Fibroblast of skin of left biceps (primary cell): ENCODE measurements around the gene DHX40.
"Not testable (repeated sequence)": the region's sequence is repeated elsewhere in the genome, so short reads cannot be mapped to it uniquely, and the experiment has no call there.

Experiments used
- DNase-seq, 2 experiments: peaks; one replicate each; pipeline ENCODE4 v3.0.0-alpha.2; 2013; ENCODE audit warnings: low read depth in 2 of 2

DHX40 gene, protein sequence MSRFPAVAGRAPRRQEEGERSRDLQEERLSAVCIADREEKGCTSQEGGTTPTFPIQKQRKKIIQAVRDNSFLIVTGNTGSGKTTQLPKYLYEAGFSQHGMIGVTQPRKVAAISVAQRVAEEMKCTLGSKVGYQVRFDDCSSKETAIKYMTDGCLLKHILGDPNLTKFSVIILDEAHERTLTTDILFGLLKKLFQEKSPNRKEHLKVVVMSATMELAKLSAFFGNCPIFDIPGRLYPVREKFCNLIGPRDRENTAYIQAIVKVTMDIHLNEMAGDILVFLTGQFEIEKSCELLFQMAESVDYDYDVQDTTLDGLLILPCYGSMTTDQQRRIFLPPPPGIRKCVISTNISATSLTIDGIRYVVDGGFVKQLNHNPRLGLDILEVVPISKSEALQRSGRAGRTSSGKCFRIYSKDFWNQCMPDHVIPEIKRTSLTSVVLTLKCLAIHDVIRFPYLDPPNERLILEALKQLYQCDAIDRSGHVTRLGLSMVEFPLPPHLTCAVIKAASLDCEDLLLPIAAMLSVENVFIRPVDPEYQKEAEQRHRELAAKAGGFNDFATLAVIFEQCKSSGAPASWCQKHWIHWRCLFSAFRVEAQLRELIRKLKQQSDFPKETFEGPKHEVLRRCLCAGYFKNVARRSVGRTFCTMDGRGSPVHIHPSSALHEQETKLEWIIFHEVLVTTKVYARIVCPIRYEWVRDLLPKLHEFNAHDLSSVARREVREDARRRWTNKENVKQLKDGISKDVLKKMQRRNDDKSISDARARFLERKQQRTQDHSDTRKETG

DNA sequence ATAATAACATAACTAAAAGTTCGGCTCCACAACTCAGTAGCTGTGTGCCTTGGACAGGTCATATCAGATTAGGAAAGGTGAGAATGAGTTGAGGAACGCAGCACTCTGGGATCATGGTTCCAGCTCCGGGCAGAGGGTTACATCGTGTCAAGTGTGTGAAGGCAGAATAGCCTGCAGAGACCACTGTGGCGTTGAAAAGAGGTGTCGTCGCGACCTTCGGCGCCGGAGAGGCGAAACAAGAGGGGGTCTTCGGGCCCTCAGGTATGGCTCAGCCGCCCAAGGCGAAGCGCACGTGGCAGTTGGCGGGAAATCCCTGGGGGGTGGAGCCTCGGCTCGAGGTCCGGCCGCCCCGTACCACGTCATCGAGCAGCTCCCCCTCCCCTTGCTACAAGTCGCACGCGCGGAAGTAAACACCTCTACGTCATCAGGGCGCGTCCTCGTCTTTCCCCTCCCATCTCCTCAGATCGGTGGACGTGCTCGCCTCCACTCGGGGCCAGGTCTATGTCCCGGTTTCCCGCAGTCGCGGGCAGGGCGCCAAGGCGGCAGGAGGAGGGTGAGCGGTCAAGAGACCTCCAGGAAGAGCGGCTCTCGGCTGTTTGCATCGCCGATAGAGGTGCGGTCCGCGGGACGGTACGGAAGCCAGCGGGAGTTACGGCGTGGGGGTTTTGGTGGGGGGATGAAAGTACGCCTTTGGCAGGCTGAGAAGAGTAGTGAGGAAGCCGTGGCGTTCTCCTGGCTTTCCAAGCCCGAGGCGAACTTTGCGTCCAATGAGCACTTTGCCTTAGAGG is at the start of gene DHX40:
Gene DHX40, plus strand, starts transcription at position 440 of the 788 bp plus-strand sequence. Its CDS starts 62 bp downstream, at position 502.
- peak; percentile 88 for DNase-seq

DNA sequence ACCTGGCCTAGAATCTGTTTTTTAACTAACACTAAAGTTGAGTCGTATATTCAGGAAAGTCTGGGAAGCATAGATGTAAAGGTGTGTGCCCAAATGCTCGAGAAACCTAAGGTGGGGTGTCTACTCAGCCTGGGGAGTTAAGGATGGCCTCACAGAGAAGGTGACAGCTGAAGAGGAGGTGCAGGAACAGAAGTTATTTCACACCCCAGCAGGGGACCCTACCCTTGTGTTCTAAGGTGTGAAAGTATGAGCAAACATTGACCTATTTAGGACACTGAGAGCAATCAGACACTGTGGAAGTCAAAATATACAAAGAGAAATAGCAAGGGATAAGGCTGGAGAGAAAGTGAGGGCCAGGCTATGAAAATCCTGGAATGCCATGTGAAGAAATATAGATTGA is 49.0 kb upstream of the DHX40 start:
- no peak for DNase-seq

DNA sequence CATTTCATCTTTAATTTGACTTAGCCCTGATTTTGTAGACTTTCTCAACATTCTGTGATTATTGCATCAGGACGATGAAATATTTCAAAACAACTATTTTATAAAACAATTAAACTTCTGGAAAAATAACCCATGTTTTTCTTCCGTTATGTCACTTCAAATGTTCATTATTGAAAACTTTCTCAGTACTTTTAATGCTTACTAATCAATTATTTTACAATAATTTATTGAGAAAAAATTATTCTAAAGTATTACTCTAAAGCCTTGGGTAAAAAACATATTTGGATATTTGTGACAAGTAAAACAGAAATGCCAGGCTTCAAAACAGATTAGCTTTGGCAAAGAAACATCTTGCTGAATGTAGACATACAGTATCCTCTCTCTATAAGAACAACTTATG is 46.3 kb upstream of the DHX40 start:
- DNase-seq: no peak

DNA sequence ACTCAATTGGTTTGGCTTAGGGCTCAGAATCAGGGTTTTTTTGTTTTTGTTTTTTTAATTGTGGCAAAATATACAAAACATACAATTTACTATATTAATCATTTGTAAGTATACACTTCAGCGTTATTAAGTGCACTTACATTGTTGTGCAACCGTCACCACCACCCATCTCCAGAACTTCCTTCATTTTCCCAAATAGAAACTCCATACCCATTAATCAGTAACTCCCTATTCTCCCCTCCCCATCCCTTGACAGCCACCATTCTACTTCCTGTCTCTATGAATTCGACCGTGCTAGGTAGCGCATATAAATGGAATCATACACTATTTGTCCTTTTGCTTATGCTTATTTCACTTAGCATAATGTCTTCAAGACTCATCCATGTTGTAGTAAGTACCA is 45.2 kb upstream of the DHX40 start:
- DNase-seq: no peak

DNA sequence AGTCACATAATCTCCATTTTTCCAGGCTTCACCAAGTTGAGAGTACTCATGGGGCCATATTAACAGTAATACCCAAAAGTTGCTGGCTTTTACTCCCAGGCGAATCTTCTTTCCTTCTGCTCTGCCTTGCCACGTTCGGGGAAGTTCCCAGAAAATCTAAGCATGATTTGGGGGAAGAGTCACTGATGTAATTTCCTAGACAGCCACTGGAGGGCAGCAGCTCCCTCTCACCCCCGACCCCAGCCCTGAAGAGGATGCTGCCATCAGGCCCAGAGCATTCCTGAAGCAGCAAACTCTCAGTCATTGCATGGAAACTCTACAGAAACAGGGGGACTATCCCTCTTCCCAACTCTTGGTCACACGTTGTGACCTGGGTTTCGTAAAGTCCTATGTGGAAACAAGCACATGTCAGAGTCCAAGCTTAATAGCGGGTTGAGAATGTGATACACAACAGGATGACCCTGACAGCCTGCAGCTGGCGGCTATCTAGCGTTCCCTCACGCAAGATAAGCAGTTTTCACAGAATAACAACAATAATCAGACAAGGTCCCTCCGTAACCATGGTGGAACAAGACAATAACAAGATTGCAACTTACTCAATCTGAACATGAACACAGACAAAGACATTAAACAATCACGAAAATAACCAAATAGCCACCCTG is 43.8 kb upstream of the DHX40 start:
- DNase-seq: peak in 1 of 2 experiments; percentile 8

DNA sequence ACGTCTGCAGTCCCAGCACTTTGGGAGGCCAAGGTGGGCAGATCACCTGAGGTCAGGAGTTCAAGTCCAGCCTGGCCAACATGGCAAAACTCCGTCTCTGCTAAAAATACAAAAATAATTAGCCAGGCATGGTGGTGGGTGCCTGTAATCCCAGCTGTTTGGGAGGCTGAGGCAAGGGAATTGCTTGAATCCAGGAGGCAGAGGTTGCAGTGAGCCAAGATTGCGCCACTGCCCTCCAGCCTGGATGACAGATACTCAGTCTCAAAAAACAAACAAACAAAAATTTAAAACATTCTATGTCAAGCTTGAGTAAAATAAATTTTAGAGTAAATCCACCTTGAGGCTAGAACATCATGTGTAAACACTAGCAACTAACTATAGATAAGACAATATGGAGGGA is 40.5 kb upstream of the DHX40 start:
- not testable (repeated sequence) for DNase-seq

DNA sequence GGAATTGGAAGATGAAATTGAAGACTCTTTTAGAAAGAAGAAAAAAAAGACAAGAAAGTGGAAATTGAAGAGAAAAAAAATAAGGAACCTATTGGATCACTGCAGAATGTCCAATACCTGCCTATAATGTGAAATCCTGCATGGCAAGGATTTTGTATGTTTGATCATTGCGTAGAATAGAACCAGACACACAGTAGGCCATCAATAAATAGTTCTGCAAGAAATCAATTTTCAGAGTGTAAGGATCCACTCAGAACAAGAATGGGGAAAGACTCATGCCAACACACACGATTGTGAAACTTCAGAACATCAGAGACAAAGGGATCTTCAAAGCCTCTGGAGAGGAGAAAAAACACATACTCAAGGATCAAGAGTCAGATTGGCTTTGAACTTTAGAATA is 39.7 kb upstream of the DHX40 start:
- no peak for DNase-seq

DNA sequence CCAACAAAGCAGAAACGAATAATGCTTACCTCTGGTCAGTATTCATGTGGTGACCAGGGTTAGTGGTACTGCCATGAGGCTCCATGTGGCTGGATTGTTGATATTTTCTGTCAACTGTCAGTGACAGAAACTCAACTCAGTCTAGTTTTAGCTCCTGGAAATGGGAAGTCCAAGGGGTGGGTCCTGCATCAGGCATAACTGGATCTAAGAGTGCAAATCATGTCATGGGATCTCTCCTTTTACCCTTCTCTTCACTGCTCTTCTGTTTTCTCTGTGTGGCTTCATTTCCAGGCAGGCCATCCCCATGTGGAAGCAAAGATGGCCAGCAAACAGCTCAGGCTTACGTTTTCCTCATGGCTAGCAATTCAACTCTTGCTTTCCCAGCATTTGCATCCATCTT is 39.0 kb upstream of the DHX40 start:
- DNase-seq: no peak

DNA sequence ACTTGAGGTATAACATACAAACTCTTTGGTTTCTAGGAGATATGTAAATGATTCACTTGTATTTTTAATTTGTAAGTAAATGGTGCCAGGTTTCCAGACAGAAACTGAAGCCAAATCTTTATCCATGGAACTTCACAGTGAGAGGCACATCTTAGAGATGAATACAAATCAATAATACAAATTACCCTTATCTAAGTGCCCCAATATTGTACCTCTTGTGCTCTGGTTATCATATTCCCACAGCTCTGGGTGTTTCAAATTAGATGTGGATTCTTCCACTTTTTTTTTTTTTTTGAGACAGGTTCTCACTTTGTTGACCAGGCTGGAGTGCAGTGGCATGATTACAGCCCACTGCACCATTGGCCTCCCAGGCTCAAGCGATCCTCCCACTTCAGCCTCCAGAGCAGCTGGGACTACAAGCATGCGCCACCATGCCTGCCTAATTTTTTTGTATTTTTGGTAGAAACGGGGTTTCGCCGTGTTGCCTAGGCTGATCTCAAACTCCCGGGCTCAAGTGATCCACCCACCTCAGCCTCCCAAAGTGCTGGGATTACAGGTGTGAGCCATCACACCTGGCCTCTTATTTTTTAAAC is 38.0 kb upstream of the DHX40 start:
- no peak for DNase-seq

DNA sequence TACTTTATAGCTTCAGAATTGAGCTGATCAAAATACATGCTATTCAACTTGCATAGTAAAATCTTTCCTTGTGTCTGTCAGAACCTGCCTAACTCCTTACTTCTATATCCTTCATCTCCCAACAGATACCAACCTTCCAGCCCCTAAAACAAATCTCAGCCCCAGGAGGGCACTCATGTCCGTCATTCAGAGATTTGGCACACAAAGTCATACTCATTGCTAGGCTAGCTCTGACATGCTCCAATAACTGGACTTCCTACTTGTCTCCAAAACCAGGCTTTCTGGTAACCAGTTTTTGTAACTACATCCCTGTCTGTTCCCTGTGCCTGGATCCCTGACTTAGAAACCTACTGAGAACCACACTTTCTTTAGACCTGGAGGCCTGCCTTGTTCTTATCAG is 37.5 kb upstream of the DHX40 start:
- DNase-seq: no peak

DNA sequence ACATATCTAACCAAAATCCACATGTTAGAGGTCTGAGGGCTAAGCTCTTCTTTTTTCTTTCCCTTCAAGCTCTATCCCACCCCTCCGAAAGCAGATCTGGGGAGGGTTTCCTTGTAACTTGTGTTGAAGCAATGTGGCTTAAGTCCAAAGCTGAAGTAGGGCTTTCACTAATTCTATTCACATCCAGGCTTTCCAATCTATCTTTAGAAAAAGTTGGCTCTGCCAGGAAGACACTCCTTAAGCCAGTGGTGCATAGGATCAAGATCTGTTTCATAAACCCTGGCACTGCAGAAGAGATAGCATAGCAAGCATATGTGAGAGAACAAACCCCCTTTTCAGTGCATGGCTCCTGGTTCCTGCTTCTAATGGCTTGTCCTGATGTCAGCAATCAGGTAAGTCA is 34.9 kb upstream of the DHX40 start:
- no peak for DNase-seq

DNA sequence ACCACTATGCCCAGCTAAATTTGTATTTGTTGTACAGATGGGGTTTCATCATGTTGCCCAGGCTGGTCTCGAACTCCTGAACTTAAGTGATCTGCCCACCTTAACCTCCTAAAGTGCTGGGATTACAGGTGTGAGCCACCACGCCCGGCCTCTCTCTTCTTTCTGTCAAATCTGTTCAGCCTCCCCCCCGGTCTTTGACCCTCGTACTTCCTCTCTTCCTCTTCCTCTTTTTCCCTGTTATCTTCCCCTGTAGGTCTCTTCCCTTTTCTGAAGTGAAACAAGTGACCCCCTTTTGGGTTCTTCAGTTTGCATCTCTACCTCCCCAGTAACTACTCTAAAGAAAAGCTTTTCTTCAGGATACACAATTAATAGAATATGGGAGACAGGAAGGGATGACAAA is 31.7 kb upstream of the DHX40 start:
- DNase-seq: no peak

DNA sequence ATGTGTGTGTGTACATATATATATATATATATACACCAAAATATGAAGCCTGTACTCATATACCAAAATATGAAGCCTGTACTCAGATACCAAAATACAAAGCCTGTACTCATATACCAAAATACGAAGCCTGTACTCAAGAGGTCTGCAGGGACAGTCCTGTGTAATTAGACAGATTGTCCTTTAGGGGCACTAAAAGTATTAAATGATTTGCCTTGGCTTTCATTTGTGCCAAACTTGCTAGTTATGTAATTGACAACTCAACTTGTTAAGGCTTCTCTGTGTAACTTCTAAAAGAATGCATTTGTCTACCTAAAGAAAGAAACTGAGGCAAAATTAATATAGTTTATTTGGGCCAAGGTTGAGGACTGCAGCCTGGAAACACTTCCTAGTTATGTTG is 30.8 kb upstream of the DHX40 start:
- DNase-seq: no peak

DNA sequence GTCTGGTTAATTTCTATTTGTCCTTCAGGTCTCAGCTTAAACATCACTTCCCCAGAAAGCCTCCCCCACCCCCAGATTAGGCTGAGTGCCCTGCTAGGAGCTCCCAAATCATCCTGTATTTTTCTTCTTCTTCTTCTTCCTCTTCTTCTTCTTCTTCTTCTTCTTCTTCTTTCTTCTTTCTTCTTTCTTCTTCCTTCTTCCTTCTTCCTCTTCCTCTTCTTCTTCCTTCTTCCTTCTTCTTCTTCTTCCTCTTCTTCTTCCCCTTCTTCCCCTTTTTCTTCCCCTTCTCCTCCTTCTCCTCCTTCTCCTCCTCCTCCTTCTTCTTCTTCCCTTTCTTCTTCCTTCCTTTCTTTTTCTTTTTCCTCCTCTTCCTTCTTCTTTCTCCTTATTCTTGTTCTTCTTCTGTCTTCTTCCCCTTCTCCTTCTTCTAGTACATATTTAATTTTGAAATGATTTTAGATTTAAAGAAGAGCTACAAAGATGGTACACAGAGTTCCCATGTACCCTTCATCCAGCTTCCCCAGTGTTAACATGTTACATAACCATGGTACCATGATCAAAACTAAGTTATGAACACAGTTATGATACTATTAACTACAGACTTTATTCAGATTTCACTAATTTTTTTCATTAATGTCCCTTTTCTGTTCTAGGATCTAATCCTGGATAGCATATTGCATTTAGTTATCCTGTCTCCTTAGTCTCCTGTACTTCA is 27.1 kb upstream of the DHX40 start:
- no peak for DNase-seq

DNA sequence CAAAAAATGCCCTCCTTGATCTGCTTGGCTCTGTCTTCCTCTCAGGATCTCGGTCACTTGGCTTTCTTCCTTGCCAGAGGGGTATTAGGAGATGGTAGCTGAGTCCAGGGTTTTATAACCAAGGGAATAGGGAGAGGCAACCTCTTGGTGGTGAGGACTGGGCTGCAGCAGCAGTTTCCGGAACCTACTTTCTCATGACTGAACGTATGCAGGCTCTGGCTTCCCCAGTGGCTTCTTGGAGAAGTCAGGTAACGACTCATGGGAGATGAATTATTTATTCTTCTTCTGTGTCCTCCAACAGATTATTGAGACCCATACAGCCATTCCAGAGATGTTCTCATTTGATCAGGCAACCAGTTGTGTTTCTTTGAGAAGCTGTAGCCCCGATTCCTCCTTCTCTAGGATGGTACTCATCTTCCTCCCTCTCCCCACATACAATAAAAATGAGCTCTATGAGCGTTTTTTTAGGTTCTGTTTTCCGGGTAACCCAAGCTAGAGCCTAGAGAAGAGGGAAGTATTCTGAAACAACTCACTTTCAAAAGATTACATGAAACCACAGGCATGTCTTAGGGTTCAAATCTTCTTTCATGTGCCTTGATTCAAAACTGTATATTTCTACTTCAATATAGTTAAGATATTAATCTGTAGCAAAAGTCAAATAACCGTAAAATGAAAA is 22.3 kb upstream of the DHX40 start:
- no peak for DNase-seq

DNA sequence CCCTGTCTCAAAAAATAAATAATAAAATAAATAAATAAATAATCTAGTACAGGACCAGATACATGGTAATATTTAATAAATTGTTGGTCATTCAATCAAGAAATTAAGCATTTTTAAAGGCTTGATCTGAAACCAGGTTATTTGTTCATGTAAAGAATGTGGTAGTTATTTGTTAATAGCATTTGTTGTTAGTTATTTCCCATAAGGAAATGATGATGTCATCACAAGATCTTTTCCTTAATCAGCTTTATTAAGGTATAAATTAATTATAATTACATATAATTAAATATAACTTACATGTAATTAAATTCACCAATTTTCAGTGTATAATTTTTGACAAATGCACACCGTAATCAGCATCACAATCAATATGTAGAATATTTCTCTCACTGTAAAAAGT is 19.5 kb upstream of the DHX40 start:
- no peak for DNase-seq

DNA sequence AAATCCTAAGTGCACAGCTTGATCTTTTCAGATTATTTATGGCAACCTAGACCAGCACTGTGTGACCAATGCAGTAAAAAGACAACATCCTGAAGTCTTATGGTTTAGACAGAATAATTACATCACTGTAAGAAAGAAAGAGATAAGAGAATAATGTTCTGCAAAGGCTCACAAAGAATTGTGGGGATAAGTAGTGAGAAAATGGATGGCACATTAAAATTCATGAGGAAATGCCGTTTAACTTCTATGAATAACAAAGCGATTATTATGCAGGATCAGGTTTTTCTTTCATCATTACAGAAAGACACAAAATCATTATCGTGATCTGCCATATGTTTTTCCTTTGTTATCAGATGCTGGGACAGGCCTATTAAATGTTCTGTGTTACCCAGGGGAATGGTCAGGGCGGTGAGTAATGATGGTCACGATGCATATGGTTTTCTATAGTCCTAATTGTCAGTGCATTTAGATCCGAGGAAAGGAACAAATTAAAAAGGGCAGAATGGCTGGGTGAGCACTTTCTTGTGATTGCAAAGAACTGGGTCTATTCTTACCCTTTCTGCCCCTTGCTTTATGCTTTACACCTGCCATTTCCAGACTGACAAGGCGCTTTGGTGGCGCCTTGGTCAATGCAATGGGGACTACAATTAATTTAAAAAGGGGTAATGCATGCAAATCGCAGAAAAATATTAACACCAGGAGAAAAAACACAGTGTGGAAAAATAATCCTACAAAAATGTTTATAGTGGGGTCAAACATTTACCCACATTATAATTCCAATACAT is 18.1 kb upstream of the DHX40 start:
- no peak for DNase-seq

DNA sequence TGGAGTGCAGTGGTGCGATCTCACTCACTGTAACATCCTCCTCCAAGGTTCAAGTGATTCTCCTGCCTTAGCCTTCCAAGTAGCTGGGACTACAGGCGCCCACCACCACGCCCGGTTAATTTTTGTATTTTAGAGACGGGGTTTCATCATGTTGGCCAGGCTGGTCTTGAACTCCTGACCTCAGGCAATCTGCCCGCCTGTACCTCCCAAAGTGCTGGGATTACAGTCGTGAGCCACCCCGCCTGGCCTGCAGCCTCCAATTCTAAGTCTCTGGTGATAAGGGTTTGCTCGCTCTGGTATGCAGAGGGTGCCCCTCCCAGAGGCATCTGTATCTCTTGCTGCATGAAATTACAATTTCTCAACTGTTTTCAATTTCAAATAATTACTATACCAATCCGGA is 16.4 kb upstream of the DHX40 start:
- DNase-seq: not testable (repeated sequence)

DNA sequence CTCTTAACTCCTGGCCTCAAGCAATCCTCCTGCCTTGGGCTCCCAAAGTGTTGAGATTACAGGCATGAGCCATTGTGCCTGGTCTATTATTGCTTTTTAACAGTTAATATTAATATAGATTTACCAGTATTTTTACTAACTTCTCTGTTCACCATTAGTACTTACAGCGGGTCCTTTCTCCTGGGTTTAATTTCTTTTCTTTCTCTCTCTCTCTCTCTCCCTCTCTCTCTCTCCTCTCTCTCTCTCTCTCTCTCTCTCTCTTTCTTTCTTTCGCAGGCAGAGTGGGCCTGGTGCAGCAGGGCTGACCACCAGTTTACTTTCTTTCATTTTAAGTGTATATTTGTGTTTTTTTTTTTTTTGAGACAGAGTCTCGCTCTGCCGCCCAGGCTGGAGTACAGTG is 14.7 kb upstream of the DHX40 start:
- no peak for DNase-seq
